GM21360 (cell line): ENCODE measurements around the gene PTHLH.

Experiments used
- ATAC-seq: cut with Tn5 transposase; IDR thresholded peaks from one replicate; pipeline ENCODE4 v1.9.1; 2021; ENCODE audit warnings: mild to moderate bottlenecking, moderate library complexity; ENCODE audit not compliant: unreplicated experiment

The PTHLH gene

GRCh38 chr12:27946421-27946820, 26.1 kb downstream of the PTHLH start:
- no peak for ATAC-seq

DNA sequence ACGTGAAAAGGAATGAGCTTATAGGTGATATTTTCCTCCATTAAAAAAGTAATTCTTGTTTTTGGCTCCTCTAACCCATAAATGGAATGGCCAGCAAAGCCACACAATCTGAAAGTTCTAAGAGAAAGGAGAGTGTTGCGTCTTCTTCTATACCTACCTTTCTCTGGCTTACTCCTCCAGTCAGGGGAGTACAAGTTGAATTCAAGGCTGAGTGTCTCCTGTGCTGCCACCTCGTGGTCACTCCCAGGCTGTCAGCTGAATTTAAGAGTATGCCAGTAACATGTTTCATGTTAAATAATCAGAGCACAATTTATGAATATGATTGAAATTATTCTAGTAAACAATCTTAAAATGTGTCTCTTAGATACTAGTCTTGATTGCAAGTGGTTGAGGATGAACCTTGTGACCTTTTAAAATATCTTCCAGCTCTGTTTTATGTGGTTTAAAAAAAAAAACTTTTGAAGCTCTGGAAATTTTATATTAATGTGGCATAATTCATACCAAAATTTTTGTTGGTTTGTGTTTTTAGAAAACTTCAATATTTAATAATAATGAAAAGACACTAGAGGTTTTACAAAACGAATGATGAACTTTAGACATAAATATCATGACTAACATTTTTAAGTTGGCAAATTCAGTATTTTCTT, 31.7 kb downstream of the PTHLH start:
- peak; percentile 88 for ATAC-seq

DNA sequence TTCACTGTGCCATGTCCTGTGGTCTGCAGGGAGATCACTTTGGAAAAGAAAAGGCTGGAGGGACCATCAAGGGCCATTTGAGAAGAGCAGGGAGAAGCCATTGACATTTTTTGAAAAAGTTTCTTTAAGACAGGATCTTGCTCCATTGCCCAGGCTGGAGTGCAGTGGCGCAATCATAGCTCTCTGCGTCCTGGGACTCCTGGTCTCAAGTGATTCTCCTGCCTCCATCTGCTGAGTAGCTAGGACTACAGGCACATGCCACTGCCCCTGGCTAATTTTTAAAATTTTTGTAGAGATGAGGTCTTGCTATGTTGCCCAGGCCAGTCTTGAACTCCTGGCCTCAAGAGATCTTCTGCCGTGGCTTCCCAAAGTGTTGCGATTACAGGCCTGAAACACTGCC, 32.3 kb downstream of the PTHLH start:
- no peak for ATAC-seq

GRCh38 chr12:27937768-27938167, 34.8 kb downstream of the PTHLH start:
- no peak for ATAC-seq

DNA sequence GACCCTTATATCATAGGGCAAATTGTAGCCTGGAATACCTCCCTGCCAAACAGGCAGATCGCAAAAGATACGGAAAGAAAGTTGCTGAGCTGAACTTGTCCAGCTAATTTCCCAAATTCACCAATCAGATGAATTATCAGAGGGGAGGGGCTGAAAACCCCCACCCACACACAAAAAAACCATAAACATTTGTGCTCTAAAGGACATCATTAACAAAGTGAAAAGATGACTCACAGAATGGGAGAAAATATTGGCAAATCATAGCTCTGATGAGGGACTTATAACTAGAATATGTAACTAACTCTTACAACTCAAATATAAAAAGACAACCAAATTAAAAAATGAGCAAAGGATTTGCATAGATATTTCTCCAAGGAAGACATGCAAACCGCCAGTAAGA, 36.3 kb downstream of the PTHLH start:
- ATAC-seq = no peak

DNA sequence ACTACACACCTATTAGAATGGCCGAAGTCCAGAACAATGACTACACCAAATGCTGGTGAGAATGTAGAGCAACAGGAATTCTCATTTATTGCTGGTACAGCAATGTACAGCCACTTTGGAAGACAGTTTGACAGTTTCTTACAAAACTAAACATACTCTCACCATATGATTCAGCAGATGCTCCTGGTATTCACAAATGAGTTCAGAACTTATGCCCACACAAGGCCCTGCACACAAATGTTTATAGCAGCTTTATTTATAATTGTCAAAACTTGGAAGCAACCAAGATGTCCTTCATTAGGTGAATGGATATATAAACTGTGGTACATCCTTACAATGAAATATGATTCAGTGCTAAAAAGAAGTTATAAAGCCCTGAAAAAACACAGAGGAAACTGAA, 38.3 kb downstream of the PTHLH start:
- ATAC-seq = no peak

DNA sequence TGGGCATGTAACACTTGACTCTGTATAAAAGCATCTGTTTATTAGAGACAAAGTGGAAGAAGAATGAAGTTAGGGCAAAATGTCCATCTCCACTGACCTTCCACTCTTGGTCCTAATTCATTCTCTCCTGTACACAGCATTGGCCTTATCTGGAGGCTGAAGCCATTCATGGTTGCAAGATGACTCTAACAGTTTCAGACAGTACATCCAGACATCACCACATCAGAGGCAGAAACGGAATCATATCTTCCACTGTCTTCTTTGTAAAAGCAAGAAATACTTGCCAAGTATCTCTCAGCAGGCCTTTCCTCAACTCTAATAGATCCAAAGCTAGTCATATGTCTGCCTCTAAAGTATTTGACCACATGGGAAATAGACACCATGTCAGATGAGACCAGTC, 41.1 kb downstream of the PTHLH start:
- no peak for ATAC-seq

GRCh38 chr12:27927347-27927746, 45.2 kb downstream of the PTHLH start:
- ATAC-seq = no peak

DNA sequence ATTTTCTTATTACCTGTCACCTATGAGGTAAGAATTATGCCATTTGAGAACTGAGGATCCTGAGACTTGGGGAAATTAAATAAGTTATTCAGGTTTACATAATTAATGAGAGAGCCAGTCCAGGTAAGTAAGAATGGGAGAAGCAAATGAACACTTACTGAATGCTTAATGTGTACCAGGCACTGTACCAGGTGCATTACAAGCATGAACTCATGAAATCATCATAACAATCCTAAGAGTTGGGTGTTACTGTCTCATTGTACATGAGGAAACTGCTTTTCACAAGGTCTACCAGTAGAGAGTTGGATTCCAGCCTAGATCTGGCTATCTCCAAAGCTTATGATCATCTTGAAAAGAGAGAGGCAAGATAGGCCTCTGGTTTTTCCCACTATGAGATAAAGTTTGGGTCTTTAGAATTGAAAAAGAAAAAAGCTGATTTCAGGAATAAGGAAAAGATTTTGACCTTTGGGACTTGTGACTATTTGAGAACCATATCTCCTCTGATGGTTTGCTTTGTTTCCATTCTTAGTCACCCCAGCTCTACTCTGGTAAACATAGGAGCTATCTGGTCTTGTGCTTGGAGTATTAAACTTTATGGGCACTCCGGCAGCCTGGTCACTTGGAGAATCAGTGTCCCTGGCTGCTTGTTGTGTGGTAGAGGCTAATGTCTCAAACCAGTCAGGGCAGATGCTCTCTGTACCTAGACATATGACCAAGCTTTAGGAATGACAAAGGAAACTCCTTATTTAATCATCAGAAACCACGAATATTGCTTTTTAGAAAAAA, 48.0 kb downstream of the PTHLH start:
- ATAC-seq = no peak

DNA sequence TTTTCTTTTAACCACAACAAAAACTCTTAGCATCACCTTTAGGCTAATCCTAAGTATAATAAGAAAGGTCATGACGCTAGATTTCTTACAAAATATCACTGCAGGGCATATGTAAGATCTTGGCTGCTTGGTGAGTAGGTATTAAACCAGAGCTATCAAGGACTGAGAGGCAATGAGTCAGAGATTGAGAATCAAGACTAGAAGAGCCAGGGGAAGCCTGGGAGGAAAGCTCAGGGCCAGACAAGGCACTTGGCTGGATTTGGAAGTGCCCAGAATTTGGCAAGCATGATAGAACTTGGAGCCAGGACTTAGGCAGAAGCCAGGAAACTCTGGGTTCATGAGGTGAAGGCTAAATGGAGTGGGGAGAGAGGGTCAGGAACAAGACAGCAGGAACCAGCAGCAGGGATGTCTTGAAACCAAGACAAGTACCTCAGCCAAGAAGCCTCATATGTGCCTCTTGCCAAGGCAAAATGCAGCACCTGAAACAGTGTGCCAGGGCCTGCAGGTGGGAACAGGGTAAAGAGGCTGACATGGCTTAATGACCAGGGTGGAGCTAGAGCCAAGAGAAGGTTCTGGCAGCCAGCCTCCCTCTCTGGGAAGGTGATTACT, 49.9 kb downstream of the PTHLH start:
- no peak for ATAC-seq

DNA sequence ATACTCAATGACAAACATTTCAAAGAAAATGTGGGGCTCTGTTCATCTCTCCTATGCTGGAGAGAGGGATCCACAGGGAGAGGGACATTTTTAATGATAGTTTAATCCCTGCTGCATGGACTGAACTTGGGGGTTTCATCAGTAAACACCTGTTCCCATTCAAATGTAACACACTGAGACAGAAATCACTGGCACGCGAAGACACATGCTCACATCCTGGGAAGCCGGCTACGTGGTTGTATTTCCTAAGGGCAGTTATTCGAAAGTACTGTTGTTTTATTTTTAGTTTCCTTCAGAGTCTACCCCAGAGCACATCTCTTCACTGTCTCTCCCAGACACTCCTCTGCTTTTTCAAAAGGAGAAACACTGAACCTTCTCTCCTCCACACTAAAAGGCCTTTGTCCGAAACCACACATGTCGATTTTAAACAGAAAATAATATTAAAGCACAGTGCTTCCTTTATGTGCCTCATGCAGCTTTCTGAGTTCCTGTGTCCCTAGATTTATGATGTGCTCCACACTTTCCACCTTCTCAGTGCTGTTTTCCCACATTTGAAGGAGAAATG, 52.8 kb downstream of the PTHLH start:
- ATAC-seq = no peak

GRCh38 chr12:27915536-27915935, 57.0 kb downstream of the PTHLH start:
- no peak for ATAC-seq

GRCh38 chr12:27915021-27915420, 57.5 kb downstream of the PTHLH start:
- no peak for ATAC-seq

DNA sequence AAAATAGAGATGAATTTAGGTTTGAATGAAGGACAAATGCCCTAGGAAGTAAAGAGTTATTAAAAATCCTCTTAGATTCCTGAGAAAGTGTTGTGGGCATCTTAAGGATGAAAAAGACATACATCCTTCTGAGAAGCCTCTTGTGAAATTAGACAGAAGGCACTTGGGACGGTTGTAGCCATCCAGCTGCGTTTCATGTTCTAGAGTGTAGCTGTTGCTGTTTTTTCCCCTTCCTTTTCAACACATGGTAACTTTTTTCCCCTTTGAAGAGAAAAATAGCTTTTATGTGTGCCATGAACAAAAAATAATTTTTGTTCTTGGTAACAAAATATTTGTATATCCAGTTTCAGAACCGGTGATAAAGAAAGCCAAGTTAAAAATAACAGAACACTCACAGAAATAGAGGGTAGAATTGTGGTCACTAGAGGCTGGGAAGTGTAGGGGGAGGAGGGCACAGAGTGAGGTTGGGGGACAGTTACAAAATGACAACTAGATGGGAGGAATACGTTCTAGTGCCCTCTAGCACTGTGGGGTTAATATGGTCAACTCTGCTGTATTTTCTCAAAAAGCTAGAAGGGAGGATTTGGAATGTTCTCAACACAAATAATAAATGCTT, 58.4 kb downstream of the PTHLH start:
- peak; percentile 62 for ATAC-seq

GRCh38 chr12:27911397-27911796, 61.1 kb downstream of the PTHLH start:
- no peak for ATAC-seq
